Measurements from ENCODE around the gene TJP1.

DNA sequence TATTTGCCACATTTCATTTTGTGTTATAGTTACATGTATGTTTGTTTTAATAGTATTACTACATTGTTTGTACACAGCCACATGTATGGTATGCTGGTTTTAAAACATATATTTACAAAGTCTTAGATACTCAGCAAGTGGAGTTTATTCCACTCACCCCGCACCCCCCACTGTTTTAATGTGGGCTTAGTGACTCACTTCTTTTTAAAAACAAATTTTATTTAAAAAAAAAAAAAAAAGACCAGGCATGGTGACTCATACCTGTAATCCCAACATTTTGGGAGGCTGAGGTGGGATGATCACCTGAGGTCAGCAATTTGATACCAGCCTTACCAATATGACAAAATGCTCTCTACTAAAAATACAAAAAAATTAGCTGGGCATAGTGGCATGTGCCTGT lies 26.9 kb upstream of the TJP1 start:
- TF ChIP-seq GATA2 (IDR thresholded peaks at IDR 0.05; ENCODE audit: low read depth, low read length) (no peak), GATA3 (IDR thresholded peaks at IDR 0.05; ENCODE audit: low read depth, low read length) (no peak)
